ENCODE measurements around the gene TAF4.
A peak's percentile ranks its signal among the peaks of the same experiment; 100 is the strongest.
"Not testable (repeated sequence)": the region's sequence is repeated elsewhere in the genome, so short reads cannot be mapped to it uniquely, and the experiment has no call there.

Gene TAF4

DNA sequence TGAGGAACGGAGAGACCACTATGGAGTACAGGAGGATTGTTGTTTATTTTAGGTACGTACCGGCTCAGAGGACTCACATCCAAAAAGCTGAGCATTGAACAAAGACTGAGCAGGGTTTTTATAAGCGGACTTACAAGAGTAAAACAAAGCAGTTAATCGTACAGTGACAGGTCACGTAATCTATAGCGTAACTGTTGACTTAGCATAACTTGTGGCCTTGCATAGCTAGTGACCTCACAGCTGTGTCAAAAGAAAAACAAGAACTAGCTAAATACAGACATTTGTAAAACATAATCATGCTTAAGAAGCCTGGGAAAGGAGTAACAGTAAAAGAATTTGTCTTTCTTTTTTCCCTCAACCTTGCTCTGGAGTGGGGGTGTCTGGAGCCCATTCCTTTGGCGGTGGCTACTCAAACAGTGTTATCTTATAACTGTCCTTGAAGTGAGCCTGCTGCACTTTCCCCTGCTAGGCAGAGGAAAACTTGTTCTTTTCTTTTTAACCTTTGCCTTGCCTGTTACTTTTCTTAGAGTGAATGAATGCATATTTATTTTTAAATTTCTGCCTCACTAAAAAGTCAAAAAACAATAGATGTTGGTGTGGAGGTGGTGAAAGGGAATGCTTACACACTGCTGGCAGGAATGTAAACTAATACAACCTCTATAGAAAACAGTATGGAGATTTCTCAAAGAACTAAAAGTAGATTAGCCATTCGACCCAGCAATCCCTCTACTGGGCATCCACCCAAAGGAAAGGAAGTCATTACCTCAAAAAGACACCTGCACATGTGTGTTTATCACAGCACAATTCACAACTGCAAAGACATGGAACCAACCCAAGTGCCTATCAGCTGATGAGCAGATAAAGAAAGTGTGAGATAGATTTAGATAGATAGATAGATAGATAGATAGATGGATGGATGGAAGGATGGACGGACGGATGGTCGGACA lies 109.0 kb downstream of the TAF4 start:
- intact Hi-C loops (cut with DNase I): no loop called here
- DNase-seq: no peak

DNA sequence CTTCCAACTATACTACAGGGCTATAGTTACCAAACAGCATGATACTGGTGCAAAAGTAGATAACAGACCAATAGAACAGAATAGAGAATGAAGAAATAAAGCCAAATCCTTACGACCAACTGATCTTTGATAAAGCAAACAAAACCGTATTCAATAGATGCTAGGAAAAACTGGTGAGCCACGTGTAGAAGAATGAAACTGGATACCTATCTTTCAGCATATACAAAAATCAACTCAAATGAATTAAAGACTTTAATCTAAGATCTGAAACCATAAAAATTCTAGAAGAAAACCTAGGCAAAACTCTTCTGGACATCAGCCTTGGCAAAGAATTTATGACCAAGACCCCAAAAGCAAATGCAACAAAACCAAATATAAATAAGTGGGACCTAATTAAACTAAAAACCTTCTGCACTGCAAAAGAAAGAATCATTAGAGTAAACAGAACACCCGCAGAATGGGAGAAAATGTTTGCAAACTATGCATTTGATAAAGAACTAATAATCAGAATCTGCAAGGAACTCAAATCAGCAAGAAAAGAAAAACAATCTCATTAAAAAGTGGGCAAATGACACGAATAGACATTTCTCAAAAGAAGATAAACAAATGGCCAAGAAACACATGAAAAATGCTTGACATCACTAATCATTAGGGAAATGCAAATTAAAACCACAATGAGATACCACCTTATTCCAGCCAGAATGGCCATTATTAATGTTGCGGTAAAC lies 109.8 kb downstream of the TAF4 start:
- no peak for DNase-seq
- intact Hi-C loops (cut with DNase I): no loop called here

DNA sequence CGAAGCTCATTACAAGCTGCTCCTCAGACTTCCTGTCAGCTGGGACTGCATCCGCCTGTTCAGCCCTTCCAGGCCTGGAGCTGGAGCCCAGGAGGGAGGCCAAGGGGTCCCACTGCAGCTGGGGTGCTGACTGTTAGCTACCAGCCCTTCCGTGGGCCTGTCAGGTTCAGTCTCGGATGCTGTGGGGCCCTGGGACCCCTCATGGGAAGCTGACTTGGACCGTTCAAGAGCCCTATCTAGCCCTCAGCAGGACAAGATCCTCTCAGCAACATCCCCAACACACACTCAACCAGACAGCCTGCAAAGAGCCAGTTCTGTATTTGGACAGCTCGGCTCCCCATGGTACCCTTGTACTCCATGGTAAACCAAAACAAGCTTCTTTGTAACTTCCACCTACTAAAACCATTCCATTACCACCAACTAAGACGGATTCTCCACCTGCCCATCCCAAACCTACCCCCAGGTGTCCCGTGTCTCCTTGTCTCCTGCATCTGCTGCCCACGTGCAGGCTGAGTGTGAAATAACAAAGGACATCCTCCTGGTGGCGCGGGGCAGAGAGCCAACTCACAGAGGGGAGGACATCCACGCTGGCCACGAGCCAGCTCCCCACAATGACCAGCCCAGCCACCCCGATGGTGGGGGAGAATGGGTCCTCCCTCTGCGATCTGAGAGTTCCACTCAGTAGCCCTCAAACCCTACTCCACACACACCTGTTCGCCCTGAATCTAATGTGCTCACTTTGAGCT lies 111.2 kb downstream of the TAF4 start:
- intact Hi-C loops (cut with DNase I): no loop called here
- DNase-seq: peak in 4 of 10 donors; percentile 12 to 65 (median 57)

DNA sequence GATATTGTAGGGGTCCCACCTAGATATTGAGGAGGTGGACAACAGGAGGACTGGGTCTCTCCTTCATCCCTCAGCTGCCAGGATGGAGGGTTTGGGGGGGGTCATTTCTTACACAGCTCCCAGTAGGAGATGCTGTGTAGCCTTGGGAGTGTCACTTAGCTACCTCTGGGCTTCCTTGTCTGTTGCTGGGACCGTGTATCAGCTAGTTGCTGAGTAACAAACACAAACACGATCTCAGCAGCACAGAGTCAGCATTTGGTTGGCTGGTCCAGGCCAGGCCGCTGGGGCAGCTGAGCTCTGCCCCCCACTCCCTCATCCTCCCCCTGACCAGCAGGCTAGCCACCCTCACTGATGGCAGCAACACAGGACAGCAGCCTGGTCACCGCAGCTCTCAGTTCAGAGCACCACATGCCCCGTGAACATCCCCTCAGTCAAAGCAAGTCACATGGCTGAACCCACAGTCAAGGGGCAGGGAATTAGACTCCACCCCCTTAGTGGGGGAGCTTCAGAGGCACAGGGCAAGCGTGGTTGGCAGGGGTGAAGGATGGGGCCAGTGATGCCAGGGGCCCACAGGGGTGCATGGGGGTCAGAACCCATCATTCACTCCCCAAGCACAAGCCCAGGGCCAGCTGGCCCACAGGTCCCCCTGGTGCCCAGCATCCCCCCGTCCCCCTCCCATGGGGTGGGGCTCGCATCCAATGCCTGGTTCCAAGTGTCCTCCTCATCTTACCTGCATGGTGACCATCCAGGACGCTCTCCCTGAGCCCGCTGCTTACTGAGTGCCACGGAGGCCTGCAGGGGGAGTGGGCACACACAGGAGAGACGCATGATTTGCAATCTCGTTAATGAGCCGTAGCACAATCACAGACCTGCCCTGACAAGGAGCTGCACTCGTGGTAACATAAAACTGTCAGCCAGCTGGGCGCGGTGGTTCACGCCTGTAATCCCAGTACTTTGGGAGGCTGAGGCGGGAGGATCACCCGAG lies 112.4 kb downstream of the TAF4 start:
- intact Hi-C loops (cut with DNase I): no loop called here

DNA sequence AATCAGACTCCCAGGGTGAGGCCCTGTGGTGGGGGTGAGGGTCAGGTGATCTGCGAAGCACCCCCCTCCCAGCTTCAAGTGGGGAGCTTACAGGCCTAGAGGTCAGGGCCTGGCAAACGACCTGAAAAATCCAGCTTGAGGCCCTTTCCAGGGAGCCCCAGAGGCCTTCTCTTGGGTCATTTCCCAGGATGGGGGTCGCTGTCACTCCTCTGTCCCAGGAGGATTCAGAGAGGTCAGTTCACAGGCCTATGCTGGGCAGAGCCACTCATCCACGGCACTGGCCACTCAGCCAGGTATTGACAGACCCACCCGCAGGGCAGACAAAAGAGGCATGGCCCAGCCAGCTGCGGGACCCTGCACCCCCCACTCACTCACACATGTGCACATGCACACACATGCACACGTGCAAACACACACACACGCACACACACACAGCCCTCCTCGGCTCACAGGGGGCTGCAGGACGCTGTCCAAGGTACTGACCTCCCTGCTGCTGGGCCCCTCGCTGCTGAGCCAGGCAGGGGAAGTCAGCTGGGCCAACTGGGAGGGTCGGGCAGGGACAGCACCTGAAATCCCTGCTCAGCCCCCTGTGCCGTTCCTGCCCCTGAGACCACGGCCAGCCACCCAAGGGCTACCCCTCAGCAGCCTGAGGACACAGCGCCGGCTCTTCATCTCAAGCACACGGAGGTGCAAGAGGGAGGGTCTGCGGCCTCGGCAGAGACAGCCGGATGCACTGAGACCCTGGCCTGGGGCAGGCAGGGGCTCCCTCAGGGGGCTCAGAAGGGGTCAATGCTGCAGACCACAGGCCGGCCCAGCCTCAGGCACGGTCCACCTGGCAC lies 113.8 kb downstream of the TAF4 start:
- intact Hi-C loops (cut with DNase I): no loop called here
- DNase-seq: peak in 5 of 10 donors; percentile 5 to 75 (median 10)

More for the DNA sequence above, 112.4 kb downstream of the TAF4 start:
- DNase-seq: peak in 2 of 10 donors; percentile 57 to 61

DNA sequence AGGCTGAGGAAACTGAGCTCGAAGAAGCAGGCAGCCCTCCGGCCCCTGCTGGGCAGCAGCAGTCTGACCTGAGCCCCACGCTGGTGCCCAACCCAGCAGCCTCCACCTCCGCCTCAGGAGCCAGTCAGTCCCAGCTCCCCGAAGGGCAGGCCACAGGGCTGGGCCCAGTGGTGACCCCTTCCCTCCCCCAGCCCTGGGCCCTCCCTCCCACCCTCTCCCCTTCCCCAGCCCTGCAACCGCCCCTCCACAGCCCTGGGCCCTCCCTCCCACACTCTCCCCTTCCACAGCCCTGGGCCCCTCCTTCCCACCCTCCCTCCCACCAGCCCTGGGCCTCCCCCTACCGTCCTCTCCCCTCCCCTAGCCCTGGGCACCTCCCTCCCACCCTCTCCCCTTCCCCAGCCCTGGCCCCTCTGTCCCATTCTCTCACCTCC lies 115.0 kb downstream of the TAF4 start:
- peak in 4 of 10 donors; percentile 2 to 54 (median 46) for DNase-seq
- intact Hi-C loops (cut with DNase I): no loop called here

DNA sequence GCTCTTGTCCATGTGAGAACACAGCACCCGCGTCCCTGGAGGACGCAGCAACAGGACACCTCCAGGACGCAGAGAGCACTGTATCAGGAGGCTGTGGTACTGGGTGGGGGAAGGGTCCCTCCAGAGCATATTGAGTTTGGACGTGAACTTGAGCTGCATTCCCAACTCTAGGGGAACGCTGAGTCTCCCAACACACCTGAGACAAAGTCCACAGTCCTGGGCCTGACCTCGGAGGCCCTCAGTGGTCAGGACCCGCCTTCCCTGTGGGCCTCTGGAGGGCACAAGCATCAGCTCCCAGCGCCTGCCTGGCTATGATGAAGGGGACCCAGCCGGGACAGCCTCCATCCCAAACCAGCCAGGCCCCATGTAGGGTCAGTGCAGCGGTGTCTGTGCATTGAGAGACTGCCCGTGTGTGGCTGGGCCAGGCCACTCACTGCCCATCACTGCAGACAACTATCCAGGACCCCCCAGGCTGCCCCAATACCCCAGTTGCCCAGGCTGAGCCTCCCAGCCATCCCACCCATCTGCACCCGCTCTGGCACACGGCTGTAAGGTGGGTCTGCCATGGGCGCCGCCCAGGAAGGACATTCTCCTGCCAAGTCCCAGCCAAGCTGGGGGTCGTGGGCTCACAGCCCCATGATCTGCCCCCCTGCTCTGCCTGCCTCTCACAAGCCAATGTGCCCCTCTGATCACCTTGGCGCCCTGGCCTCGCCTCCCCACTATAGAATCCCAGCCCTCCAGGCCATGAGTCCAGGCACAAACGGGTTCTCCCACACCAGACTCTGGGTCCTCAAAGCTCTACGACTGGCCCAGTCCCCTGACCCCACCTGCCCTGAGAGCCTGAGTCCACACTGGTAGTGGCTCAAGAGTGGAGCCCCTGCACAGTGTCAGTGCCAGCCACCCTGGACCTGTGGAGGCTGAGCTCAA lies 115.7 kb downstream of the TAF4 start:
- intact Hi-C loops (cut with DNase I): no loop called here
- peak in 5 of 10 donors; percentile 6 to 67 (median 32) for DNase-seq

DNA sequence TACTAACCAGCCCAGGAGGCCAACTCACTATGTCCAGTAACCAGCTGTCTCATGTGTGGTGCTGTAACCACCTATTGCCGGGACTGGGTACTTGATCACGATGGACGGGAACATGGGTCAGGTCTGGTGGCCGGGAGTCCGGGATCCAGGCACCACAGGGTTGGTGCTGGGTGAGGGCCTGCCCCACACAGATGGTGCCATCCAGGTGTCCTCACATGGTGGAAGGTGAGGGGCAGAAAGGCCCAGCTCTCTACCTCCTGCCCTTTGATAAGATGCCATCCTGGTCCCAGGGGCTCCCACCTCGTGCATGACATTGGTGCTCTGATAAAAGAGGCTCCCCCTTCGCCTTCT lies 116.3 kb downstream of the TAF4 start:
- intact Hi-C loops (cut with DNase I): no loop called here

DNA sequence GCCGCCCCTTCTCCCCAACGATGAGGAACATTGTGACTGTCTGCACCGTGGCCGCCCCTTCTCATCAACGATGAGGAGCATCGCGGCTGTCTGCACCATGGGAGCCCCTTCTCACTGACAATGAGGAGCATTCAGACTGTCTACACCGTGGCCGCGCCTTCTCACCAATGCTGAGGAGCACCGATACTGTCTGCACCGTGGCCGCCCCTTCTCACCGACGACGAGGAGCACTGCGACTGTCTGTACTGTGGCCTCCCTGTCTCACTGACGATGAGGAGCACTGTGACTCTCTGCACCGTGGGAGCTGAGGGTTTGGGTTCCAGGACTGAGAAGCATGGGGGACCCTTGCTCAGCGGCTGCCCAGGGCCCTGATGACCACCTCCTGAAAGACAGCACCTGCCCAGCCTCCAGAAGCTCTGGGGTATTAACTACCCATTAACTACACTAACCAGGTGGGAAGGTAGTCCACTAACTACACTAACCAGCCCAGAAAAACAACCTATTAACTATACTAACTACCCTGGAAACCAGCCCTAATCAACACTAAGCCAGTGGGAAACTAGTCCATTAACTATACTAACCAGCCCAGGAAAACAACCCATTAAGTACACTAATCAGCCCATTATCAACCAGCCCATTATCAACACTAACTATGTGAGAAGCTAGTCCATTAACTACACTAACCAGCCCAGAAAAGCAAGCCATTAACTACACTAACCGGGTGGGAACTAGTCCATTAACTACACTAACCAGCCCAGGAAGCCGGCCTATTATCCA lies 116.9 kb downstream of the TAF4 start:
- intact Hi-C loops (cut with DNase I): no loop called here

More for the DNA sequence above, 116.3 kb downstream of the TAF4 start:
- DNase-seq: peak in 3 of 10 donors; percentile 35 to 43 (median 41)

DNA sequence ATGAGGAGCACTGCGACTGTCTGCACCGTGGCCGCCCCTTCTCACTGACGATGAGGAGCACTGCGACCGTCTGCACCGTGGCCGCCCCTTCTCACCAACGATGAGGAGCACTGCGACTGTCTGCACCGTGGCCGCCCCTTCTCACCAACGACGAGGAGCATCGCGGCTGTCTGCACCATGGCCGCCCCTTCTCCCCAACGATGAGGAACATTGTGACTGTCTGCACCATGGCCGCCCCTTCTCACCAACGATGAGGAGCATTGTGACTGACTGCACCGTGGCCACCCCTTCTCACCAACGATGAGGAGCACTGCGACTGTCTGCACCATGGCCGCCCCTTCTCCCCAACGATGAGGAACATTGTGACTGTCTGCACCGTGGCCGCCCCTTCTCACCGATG lies 117.6 kb downstream of the TAF4 start:
- intact Hi-C loops (cut with DNase I): not testable (repeated sequence)
- DNase-seq: peak in 3 of 10 donors; percentile 41 to 80 (median 75)

More for the DNA sequence above, 116.9 kb downstream of the TAF4 start:
- DNase-seq: peak in 2 of 10 donors; percentile 27 to 65

DNA sequence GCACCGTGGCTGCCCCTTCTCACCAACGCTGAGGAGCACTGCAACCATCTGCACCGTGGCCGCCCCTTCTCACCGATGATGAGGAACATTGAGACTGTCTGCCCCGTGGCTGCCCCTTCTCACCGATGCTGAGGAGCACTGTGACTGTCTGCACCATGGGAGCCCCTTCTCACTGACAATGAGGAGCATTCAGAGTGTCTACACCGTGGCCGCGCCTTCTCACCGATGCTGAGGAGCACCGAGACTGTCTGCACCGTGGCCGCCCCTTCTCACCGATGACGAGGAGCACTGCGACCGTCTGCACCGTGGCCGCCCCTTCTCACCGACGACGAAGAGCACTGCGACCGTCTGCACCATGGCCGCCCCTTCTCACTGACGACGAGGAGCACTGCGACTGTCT lies 120.2 kb downstream of the TAF4 start:
- intact Hi-C loops (cut with DNase I); DNase-seq: not testable (repeated sequence)

DNA sequence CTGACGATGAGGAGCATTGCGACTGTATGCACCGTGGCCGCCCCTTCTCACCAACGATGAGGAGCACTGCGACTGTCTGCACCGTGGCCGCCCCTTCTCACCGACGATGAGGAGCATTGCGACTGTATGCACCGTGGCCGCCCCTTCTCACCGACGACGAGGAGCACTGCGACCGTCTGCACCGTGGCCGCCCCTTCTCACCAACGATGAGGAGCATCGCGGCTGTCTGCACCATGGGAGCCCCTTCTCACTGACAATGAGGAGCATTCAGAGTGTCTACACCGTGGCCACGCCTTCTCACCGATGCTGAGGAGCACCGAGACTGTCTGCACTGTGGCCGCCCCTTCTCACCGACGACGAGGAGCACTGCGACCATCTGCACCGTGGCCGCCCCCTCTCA lies 120.7 kb downstream of the TAF4 start:
- DNase-seq: peak in 2 of 10 donors; percentile 5 to 13
- intact Hi-C loops (cut with DNase I): not testable (repeated sequence)

DNA sequence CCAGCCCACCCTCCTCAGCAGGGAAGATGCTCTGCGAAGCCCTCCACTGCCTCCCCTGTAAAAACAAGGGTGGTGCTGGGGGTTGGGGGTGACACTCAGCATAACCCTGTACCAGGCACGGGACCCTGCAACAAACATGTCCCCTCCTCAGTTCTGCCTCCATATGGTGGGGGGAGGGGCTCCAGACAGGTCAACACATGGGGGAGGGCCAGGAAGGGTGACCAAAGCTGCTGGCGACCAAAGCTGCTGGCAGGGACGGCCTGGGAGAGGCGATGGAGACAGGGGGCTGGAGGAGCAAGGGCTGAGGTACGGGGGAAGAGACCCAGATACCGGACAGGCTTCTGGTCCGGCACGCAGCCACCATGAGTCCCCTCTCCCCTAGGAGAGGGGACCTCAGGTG lies 123.2 kb downstream of the TAF4 start:
- DNase-seq: peak in 5 of 10 donors; percentile 6 to 71 (median 27)
- intact Hi-C loops (cut with DNase I): no loop called here

DNA sequence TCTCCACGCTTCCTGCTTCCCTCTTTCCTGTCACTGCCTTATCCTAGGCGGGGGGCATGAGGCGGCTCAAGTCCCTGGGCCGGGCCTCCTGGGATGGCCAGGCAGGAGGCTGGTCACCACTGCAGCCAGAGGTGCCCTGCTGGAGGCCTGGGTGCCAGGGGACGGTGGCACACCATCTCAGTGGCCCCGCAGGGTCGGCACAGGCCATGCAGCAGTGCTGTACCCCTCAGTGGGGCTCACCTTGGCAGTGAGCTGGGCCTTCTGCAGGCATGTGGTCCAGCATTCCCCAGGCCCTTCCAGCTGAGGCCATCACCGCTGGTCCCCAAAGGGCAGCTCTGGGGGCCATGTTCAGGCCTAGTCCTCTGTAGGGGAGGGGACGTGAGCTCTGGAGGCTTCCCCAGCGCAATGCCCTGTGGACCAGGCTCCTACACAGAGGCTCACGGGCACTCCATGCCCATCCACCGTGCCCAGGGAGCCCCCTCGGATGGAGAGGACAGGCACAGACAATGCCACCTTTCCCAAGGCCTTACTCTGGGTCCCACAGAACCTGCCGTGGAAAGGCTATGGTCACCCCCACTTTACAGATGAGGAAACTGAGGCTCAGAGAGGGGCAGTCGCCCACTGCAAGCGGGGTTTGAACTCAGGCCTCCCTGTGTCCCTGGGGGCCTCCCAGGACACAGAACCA lies 123.8 kb downstream of the TAF4 start:
- DNase-seq: peak in 6 of 10 donors; percentile 5 to 76 (median 31)

DNA sequence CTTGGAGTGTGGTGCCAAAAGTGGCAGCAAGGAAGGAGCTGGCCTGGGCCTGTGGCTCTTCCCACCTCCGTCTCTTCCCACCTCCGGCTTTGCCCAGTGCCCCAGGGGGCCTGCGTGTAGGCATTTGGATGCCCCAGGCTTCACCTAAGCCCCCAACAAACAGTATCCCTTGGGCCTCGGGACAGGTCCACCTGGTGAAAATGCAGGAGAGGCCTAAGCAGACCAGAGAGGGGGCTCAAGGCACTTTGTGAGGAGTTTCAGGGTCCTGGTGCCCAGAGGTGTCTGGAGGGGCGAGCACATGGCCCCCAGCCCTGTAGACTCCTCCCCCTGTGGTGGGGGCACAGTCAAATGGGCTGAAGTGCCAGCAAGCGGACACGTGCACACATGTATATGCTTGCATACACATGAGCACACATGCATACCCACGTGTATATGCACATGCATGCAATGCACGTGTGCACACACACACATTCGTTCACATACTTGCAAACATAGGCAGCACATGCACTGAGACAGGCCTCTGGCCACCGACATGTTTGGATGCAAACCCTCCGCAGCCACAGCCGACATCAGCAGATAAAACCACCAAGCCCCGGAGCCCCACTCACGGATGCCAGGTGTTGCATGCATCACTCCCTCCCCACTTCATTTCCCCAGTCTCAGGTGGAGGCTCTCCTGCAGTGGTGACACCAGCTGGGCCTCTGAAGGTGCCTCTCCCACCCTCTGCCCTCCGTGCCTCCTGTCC lies 124.5 kb downstream of the TAF4 start:
- intact Hi-C loops (cut with DNase I): no loop called here
- peak in 3 of 10 donors; percentile 42 to 79 (median 67) for DNase-seq

More for the DNA sequence above, 123.8 kb downstream of the TAF4 start:
- intact Hi-C loops (cut with DNase I): no loop called here

Measured in posterior cingulate gyrus (tissue), 11 donors.